ENCODE results near the gene SLC9A3. TPM values are rescaled to one million over a fixed set of nuclear protein-coding genes. Genes with fewer than 3 reads are reported as not detected.

SLC9A3 gene
- total RNA-seq, 1 donor from 2014 or later: 6.4 TPM

DNA sequence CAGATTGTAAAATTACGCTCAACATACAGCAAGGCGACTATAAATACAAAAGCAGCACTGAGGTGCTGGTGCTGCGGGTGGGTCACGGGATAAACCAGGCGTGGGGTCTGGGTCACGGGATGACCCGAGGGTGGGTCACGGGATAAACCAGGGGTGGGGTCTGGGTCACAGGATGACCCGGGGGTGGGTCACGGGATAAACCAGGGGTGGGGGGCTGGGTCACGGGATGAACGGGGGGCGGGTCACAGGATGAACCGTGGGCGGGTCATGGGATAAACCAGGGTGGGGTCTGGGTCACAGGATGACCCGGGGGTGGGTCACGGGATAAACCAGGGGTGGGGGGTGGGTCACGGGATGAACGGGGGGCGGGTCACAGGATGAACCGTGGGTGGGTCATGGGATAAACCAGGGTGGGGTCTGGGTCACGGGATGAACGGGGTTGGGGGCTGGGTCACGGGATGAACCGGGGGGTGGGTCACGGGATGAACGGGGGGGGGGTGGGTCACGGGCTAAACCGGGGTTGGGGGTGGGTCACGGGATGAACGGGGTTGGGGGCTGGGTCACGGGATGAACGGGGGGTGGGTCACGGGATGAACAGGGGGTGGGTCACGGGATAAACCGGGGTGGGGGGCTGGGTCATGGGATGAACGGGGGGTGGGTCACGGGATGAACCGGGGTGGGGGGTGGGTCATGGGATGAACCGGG, 30.2 kb upstream of the SLC9A3 start:
- peak overlapping the region; percentile 64 for H3K27ac Mint-ChIP-seq
- no peaks in the 10 kb centered on the region for H3K36me3 Mint-ChIP-seq
- H3K27me3 Mint-ChIP-seq: peaks cover 24% of the 10 kb centered on the region

GRCh38 chr5:553874-554273, 29.6 kb upstream of the SLC9A3 start:
- Mint-ChIP-seq H3K27ac (peak overlapping the region; percentile 64), H3K4me1 (ENCODE audit: unreplicated experiment) (no peaks in the 10 kb centered on the region), H3K27me3 (peaks cover 24% of the 10 kb centered on the region), H3K4me3 (no peak overlapping the region), H3K36me3 (no peaks in the 10 kb centered on the region), H3K9me3 (no peaks in the 10 kb centered on the region)
- no peak for TF ChIP-seq CTCF (conservative IDR thresholded peaks at IDR 0.05)
- DNase-seq (ENCODE audit: extremely low spot score, unreplicated experiment): peak; percentile 52

More for the DNA sequence above, 30.2 kb upstream of the SLC9A3 start:
- Mint-ChIP-seq H3K4me1 (ENCODE audit: unreplicated experiment) (no peaks in the 10 kb centered on the region), H3K9me3 (no peaks in the 10 kb centered on the region), H3K4me3 (no peak overlapping the region)
- TF ChIP-seq CTCF (conservative IDR thresholded peaks at IDR 0.05): no peak
- DNase-seq (ENCODE audit: extremely low spot score, unreplicated experiment): peak; percentile 20

GRCh38 chr5:551406-551805, 27.2 kb upstream of the SLC9A3 start:
- Mint-ChIP-seq H3K4me1 (ENCODE audit: unreplicated experiment) (no peaks in the 10 kb centered on the region), H3K9me3 (no peaks in the 10 kb centered on the region), H3K36me3 (no peaks in the 10 kb centered on the region), H3K27me3 (peaks cover 30% of the 10 kb centered on the region), H3K27ac (no peak overlapping the region), H3K4me3 (no peak overlapping the region)
- DNase-seq (ENCODE audit: extremely low spot score, unreplicated experiment): no peak
- no peak for TF ChIP-seq CTCF (conservative IDR thresholded peaks at IDR 0.05)

GRCh38 chr5:549229-549628, 25.0 kb upstream of the SLC9A3 start:
- H3K9me3 Mint-ChIP-seq: no peaks in the 10 kb centered on the region
- TF ChIP-seq CTCF (conservative IDR thresholded peaks at IDR 0.05): no peak
- peaks cover 30% of the 10 kb centered on the region for H3K27me3 Mint-ChIP-seq
- no peaks in the 10 kb centered on the region for H3K4me1 Mint-ChIP-seq (ENCODE audit: unreplicated experiment)
- no peaks in the 10 kb centered on the region for H3K36me3 Mint-ChIP-seq
- H3K4me3 Mint-ChIP-seq: no peak overlapping the region
- no peak for DNase-seq (ENCODE audit: extremely low spot score, unreplicated experiment)
- no peak overlapping the region for H3K27ac Mint-ChIP-seq

DNA sequence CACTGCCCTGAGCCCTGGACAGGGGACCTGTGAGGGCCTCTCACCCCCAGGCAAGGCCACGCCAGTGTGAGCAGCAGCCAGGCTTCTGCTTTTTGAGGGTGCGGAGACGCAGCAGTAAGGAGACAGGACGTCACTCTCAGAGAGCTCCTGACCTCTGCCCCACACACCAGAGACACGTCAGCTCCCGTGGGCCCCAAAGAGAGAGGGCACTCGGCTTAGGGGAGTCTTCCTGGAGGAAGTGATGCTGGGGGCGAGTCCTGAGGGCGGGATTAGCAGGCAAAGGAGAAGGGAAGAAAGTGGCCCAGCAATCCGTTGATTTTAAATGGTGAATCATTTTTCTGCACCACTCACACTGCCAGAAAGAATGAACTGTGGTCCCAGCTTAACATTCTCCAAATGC, 24.0 kb upstream of the SLC9A3 start:
- no peak for TF ChIP-seq CTCF (conservative IDR thresholded peaks at IDR 0.05)
- H3K4me3 Mint-ChIP-seq: no peak overlapping the region
- peaks cover 25% of the 10 kb centered on the region for H3K27me3 Mint-ChIP-seq
- no peaks in the 10 kb centered on the region for H3K9me3 Mint-ChIP-seq
- H3K4me1 Mint-ChIP-seq (ENCODE audit: unreplicated experiment): no peaks in the 10 kb centered on the region
- DNase-seq (ENCODE audit: extremely low spot score, unreplicated experiment): no peak
- no peak overlapping the region for H3K27ac Mint-ChIP-seq
- no peaks in the 10 kb centered on the region for H3K36me3 Mint-ChIP-seq

Measured in type B pancreatic cell (in vitro differentiated cells).